ENCODE measurements around the gene MAML2.

Gene MAML2

GRCh38 chr11:96101146-96101545, 241.8 kb downstream of the MAML2 start:
- TF ChIP-seq CTCF (conservative IDR thresholded peaks at IDR 0.05; ENCODE audit: control insufficient read depth, insufficient read depth, low read depth, low read length), result no peak
- H3K4me3 ChIP-seq (ENCODE audit: control insufficient read depth, low read depth, low read length), result no peak overlapping the region
- no peak for DNase-seq (ENCODE audit: low read depth)

GRCh38 chr11:96098511-96099241, 244.3 kb downstream of the MAML2 start:
- peak; percentile 37 for DNase-seq (ENCODE audit: low read depth)
- no peak overlapping the region for H3K4me3 ChIP-seq (ENCODE audit: control insufficient read depth, low read depth, low read length)
- no peak for TF ChIP-seq CTCF (conservative IDR thresholded peaks at IDR 0.05; ENCODE audit: control insufficient read depth, insufficient read depth, low read depth, low read length)

- DNase-seq (ENCODE audit: low read depth), result peak; percentile 36
- H3K4me3 ChIP-seq (ENCODE audit: control insufficient read depth, low read depth, low read length), result no peak overlapping the region
- no peak for TF ChIP-seq CTCF (conservative IDR thresholded peaks at IDR 0.05; ENCODE audit: control insufficient read depth, insufficient read depth, low read depth, low read length)
Observed at GRCh38 chr11:96097844-96098421, 245.1 kb downstream of the MAML2 start.

GRCh38 chr11:96096360-96096759, 246.6 kb downstream of the MAML2 start:
- DNase-seq (ENCODE audit: low read depth), result no peak
- H3K4me3 ChIP-seq (ENCODE audit: control insufficient read depth, low read depth, low read length), result no peak overlapping the region
- TF ChIP-seq CTCF (conservative IDR thresholded peaks at IDR 0.05; ENCODE audit: control insufficient read depth, insufficient read depth, low read depth, low read length), result no peak

GRCh38 chr11:96095884-96096303, 247.1 kb downstream of the MAML2 start:
- no peak overlapping the region for H3K4me3 ChIP-seq (ENCODE audit: control insufficient read depth, low read depth, low read length)
- DNase-seq (ENCODE audit: low read depth), result no peak
- no peak for TF ChIP-seq CTCF (conservative IDR thresholded peaks at IDR 0.05; ENCODE audit: control insufficient read depth, insufficient read depth, low read depth, low read length)

GRCh38 chr11:96094156-96094555, 248.8 kb downstream of the MAML2 start:
- no peak for TF ChIP-seq CTCF (conservative IDR thresholded peaks at IDR 0.05; ENCODE audit: control insufficient read depth, insufficient read depth, low read depth, low read length)
- H3K4me3 ChIP-seq (ENCODE audit: control insufficient read depth, low read depth, low read length), result no peak overlapping the region
- no peak for DNase-seq (ENCODE audit: low read depth)
